B cell (primary cell): ENCODE data around the gene COL5A3.

Source experiments
- EZH2 ChIP-seq: IDR thresholded peaks from 2 replicates; pipeline ENCODE4 v1.6.1; 2012; ENCODE audit warnings: borderline replicate concordance, low read depth, mild to moderate bottlenecking, moderate library complexity, low read length; ENCODE audit not compliant: insufficient read depth, poor library complexity, severe bottlenecking
- TF ChIP-seq, protein P1 (sequence below): fragments of 200-600 bp; IDR thresholded peaks from one replicate; pipeline ENCODE4 v1.8.0; 2022; ENCODE audit warnings: antibody characterized with exemption, mild to moderate bottlenecking

GRCh38 chr19:10044390-10044789, 34.1 kb upstream of the COL5A3 start:
- TF ChIP-seq, protein P1, sequence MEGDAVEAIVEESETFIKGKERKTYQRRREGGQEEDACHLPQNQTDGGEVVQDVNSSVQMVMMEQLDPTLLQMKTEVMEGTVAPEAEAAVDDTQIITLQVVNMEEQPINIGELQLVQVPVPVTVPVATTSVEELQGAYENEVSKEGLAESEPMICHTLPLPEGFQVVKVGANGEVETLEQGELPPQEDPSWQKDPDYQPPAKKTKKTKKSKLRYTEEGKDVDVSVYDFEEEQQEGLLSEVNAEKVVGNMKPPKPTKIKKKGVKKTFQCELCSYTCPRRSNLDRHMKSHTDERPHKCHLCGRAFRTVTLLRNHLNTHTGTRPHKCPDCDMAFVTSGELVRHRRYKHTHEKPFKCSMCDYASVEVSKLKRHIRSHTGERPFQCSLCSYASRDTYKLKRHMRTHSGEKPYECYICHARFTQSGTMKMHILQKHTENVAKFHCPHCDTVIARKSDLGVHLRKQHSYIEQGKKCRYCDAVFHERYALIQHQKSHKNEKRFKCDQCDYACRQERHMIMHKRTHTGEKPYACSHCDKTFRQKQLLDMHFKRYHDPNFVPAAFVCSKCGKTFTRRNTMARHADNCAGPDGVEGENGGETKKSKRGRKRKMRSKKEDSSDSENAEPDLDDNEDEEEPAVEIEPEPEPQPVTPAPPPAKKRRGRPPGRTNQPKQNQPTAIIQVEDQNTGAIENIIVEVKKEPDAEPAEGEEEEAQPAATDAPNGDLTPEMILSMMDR = no peak
- no peak for TF ChIP-seq EZH2
